GM12865 (cell line): ENCODE results near the gene RAD51AP1.

Source experiments
- DNase-seq: peaks from one replicate; pipeline ENCODE4 v3.0.0; 2010; ENCODE audit warnings: low read depth
- H3K4me3 ChIP-seq: 2 replicates; pipeline ENCODE4 v1.5.1; 2011; ENCODE audit warnings: mild to moderate bottlenecking, low read depth, low read length, control low read depth
- TF ChIP-seq, protein P1 (sequence below): IDR thresholded peaks from 2 replicates; pipeline ENCODE4 v1.5.1; 2011; ENCODE audit warnings: low read length, control low read depth, low read depth, inconsistent platforms; ENCODE audit not compliant: insufficient read depth; ENCODE audit errors: missing control alignments

The RAD51AP1 gene

GRCh38 chr12:4562034-4562657, 23.5 kb downstream of the RAD51AP1 start, which contains the start of gene DYRK4:
DYRK4 (plus strand) TSS chr12:4562208; CDS start chr12:4562246, 38 bp downstream.
- TF ChIP-seq, protein P1, sequence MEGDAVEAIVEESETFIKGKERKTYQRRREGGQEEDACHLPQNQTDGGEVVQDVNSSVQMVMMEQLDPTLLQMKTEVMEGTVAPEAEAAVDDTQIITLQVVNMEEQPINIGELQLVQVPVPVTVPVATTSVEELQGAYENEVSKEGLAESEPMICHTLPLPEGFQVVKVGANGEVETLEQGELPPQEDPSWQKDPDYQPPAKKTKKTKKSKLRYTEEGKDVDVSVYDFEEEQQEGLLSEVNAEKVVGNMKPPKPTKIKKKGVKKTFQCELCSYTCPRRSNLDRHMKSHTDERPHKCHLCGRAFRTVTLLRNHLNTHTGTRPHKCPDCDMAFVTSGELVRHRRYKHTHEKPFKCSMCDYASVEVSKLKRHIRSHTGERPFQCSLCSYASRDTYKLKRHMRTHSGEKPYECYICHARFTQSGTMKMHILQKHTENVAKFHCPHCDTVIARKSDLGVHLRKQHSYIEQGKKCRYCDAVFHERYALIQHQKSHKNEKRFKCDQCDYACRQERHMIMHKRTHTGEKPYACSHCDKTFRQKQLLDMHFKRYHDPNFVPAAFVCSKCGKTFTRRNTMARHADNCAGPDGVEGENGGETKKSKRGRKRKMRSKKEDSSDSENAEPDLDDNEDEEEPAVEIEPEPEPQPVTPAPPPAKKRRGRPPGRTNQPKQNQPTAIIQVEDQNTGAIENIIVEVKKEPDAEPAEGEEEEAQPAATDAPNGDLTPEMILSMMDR: no peak
- H3K4me3 ChIP-seq: no peak within 1 kb of the TSS
- no peak for DNase-seq

DNA sequence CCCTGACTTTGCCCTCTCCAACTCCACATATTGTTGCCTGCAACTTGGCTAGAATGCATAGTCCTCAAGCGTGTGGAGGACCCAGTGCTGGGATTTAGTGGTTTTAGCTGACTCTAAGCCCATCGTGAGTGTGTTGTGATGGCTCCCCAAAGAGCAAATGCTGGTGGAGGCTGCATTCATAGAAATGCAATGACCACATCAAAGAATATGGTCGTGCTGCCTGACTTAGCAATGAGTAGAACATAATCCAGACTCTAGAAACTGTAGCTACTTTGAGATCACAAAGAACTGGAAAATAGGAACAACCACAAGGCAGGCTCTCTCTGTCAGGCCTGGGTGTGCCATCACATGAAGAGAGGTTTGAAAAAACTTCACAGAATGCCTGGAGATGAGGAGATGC, 24.6 kb downstream of the RAD51AP1 start:
- TF ChIP-seq, protein P1: no peak
- no peak overlapping the region for H3K4me3 ChIP-seq
- DNase-seq: no peak

GRCh38 chr12:4564818-4565217, 26.1 kb downstream of the RAD51AP1 start:
- TF ChIP-seq, protein P1: no peak
- DNase-seq: peak; percentile 46
- H3K4me3 ChIP-seq: no peak overlapping the region

DNA sequence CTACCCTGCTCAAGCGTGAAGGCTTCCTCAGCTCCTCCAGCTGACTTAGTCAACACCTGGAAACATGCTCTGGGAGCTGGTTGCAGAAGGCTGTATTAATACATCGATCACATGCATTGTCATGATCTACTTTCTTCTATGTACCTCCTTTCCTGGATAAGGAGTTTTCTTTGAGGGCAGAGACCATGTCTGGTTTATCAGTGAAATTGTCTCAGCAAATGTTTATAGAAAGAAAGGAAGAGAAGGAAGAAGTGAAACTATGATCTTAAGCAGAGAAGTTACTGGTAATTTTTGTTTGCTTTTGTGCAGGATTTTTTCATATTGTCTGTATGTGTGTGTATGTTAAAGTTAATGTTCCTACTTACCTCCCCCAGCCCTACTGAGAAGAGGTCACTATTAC, 27.8 kb downstream of the RAD51AP1 start:
- H3K4me3 ChIP-seq: no peak overlapping the region
- TF ChIP-seq, protein P1: no peak

DNA sequence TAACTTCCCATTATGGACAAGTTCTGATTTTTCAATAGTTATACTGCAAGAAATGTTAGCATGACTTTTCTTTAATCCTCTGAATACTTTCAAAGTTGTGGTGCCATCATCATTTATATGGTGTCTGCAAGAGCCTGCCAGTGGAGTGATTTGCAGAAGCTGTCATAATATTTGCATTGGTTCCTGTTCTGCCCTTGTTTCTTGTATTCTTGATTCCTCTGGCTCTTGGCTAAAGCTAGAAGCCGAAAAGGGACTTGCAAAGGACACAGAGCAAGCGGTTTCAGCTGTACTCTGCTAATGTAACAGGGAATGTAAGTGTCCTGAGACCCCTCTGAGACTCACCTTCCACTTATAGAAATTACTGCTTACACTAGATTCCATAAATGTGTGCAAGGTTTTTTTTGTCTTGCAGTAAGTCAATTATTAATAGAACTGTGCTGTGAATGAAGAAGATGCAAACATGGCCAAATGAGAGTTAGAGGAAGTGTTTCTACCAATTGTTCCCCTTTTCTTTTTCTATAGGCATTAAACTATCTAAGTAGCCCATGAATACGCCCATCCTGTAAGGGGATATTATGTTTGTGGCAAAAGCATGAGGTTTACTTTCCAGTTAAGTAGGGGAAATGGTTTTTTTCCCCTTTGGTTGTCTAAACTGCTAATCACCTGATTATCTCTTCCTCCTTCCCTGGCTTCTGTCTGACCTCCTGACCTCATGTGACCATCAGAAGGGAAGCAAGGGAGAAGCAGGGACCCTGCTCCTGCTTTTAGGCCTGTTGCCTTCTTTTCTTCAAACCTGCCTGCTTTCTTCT, 28.6 kb downstream of the RAD51AP1 start:
- no peak overlapping the region for H3K4me3 ChIP-seq
- TF ChIP-seq, protein P1: no peak
- peak; percentile 24 for DNase-seq

More for the DNA sequence above, 27.8 kb downstream of the RAD51AP1 start:
- DNase-seq: no peak

DNA sequence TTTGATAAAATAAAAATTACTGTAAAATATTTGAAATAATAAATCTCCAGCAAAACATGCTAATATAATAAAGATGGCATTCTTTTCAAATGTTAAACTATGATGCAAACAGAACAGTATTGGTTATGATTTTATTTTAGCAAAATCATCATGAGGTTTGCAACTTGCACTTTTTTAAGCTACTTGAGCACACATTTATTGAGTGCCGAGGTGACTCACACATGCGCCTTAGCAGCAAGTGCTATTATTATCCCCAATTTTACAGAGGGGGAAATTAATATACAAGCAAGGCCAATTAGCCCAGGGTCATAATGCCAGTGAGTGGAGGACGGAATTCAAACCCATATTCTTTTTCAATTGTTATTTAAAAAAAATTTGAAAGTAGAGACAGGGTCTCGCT, 30.6 kb downstream of the RAD51AP1 start:
- H3K4me3 ChIP-seq: no peak overlapping the region
- TF ChIP-seq, protein P1: no peak
- no peak for DNase-seq

DNA sequence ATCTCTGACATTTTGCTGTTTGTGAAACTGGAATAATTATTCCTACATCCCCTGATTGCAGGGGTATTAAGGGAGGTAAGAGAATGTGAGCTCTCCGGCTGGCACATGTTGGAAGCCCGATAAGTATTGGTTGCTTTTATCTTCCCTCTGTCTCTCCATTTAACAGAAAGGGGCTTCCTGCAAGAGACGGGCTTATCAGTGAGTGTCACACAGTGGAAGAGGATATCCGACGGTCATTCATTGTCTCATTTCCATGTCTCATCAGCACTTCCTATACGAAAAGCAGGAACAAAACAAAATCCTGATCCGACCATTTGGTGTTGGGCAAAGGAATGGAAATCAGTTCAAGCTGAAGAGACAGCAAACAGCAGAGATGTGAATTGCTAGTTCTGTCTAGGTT, 34.0 kb downstream of the RAD51AP1 start:
- DNase-seq: no peak
- no peak overlapping the region for H3K4me3 ChIP-seq
- TF ChIP-seq, protein P1: no peak
